LHCN-M2 (cell line): ENCODE results near the gene CGAS. TPM values are rescaled to one million over a fixed set of nuclear protein-coding genes. Genes with fewer than 3 reads are reported as not detected.
A peak's percentile ranks its signal among the peaks of the same experiment; 100 is the strongest.
"Not testable (repeated sequence)": the region's sequence is repeated elsewhere in the genome, so short reads cannot be mapped to it uniquely, and the experiment has no call there.

Experiments
- DNase-seq: peaks from one replicate; pipeline ENCODE4 v3.0.0-alpha.2; 2012; ENCODE audit warnings: low read depth
- total RNA-seq: library from RNA; depleted of rRNA; stranded (reverse); fragments of >200 nt; gene quantifications from 2 replicates; pipeline ENCODE4 v1.2.3, GENCODE V29; 2014; rRNA removed

CGAS gene
- total RNA-seq, 1 experiment from 2014 or later: 15.0 TPM

DNA sequence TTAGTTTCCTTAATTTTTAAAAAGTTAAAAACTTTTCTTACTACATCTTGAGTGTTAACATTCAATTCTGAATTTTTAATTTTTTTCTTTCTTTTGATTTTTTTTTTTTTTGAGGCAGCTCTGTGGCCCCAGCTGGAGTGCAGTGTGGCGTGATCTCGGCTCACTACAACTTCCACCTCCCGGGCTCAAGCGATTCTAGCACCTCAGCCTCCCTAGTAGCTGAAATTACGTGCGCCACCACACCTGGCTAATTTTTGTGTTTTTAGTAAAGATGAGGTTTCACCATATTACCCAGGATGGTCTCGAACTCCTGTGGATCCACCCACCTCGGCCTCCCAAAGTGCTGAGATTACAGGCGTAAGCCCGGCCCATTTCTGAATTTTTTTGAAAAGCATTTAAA, 56.2 kb downstream of the CGAS start:
- no peak for DNase-seq

DNA sequence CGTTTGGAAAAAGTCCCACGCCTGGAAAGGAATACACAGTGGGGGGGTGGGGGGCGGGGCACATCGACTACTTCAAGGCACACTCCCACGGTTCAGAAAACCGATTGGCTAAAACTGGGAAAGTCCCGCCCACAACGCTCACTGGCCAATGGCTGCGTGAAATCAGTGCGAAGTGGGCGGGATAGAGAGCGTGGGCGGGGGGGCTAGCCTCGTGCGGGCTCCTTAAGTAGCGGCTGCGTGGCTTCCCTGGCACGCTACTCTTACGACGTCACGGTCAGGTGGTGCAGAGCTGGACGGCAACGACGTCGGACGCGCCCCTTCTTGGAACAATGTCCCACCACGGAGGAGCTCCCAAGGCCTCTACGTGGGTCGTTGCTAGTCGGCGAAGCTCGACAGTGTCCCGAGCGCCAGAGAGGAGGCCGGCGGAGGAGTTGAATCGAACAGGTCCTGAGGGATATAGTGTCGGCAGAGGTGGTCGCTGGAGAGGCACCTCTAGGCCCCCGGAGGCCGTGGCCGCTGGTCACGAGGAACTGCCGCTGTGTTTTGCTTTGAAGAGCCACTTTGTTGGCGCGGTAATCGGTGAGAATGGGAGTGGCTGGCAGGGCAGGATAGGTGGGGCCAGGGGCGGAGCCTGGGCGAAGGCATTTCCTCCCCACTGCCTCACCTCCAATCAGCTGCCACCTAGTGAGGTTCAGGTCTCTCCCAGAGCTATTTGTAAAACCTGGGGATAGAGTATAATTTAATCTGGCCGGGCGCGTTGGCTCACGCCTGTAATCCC, 57.3 kb downstream of the CGAS start, which contains the start of gene DDX43:
Gene DDX43 (plus strand): TSS at position 252 of the 778 bp plus-strand sequence. CDS start 78 bp downstream, at position 330.
- DNase-seq: no peak

DNA sequence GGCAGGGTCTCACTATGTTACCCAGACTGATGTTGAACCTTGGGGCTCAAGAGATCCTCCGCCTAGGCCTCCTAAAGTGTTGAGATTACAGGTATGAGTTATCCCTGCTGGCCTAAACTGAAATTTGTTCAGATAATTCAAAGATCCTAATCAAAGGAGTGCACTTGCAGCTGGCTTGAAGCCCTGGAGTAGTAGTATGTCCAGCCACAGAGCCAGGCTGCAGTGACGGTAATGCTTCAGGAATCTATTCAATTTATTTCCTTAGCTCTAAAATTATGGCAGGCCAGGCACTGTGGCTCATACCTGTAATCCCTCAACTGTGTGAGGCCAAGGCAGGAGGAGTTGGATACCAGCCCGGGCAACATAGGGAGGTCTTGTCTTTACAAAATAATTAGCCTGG, 58.8 kb downstream of the CGAS start:
- no peak for DNase-seq

DNA sequence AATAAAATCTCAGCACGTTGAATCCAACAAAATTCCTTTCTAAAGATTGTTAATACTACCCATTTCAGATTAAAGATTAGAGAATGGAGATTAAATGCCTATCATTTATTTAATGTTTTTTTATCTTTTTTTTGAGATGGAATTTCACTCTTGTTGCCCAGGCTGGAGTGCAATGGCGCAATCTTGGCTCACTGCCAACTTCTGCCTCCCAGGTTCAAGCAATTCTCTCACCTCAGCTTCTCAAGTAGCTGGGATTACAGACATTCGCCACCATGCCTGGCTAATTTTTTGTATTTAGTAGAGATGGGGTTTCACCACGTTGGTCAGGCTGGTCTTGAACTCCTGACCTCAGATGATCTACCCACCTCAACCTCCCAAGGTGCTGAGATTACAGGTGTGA, 59.9 kb downstream of the CGAS start:
- DNase-seq: not testable (repeated sequence)

DNA sequence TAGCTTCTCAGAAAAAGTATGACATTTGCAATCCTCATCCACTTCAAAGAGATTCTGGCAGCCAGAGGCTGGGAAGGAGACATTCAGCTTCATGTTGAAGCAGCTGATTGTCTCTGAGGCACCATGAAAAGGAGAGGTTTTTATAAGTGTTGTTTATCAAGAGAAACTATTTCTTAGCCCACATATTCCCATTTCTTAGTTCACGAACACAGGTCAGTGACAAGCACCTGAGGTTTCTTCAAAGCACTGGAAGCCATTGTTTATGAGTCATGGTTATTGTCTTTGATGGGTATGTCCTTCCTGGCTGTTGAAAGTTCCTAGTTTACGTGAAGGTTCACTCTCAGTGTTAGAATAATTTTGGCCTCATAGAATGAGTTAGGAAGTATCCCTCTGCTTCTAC, 60.4 kb downstream of the CGAS start:
- no peak for DNase-seq

DNA sequence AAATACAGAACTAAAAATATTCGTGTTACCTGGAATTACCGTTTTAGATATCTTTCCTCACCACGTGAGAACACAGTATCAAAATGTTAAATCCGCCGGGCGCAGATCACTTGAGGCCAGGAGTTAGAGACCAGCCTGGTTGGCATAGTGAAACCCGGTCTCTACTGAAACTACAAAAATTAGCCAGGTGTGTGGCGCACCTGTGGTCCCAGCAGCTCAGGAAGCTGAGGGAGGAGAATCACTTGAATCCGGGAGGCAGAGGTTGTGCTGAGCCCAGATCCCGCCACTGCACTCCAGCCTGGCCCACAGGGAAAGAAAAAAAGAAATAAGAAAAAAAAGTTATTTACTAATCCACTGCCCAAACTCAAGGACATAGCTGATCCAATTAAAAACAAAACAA, 62.2 kb downstream of the CGAS start:
- no peak for DNase-seq

DNA sequence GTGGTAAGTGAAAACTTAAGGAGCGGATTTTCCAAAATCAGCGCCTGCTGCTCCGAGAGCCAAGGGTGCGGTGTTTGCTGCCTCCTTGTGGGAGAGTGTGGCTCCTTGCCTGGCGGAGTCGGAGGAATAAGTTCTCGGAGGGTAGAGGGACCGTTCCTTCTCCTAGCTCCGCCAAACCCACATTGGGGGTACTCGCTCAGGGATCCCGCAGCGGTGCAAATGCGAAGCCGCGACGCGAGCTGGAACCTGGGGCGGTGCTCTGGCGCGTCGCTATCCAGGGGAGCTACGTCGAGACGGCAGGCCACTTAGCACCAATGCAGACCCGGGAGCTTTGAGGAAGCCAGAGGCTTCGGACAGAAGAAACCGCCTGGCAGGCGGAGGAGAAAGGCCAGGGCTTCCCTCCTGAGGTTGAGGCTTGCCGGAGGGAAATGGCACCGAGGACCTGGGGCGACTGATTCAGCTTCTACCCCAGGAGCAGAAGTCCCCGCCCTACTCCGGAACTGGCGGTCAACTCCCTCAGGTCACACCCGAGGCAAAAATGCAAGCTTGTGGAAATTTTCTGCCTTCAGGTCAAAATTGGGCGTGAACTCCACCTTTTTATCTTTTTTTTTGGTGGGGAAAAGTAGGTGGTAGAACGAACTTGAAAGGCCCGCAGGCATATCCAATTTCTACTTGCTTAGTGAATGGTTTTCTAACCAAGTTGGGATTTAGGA, 63.1 kb downstream of the CGAS start:
- peak; percentile 62 for DNase-seq

DNA sequence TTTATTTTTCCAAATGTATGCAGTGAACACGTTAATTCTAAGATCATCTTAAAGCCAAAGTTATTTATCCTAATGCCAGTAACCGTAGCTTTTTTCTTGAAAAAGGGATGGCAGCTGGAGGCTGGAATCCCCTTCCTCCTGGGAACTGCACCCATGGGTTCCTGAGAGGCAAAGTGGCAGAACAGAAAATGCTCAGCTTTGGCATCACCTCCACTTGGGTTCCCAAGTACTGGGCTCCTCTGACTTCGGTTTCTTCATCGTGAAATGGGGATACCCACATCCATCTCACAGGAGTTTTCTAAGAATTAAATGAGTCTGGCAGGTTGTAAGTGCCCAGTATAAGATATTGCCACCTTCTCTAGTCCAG, 63.7 kb downstream of the CGAS start:
- DNase-seq: no peak

DNA sequence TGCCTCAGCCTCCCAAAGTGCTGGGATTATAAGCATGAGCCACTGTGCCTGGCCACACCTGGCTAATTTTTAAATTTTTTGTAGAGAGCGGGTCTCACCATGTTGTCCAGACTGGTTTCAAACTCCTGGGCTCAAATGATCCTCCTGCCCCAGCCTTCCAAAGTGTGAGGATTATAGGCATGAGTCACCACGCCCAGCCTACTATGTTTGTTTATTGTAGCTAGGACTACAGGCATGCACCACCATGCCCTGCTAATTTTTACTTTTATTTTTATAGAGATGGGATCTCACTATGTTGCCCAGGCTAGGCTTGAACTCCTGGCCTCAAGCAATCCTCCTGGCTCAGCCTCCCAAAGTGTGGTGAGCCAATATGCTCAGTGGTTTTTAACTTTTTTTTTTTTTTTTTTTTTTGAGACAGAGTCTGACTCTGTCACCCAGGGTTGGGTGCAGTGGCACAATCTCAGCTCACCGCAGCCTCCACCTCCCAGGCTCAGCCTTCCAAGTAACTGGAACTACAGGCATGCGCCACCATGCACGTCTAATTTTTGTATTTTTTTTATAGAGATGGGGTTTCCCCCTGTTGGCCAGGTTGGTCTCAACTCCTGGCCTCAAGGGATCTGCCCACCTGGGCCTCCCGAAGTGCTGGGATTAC, 69.5 kb downstream of the CGAS start:
- DNase-seq: peak; percentile 39

DNA sequence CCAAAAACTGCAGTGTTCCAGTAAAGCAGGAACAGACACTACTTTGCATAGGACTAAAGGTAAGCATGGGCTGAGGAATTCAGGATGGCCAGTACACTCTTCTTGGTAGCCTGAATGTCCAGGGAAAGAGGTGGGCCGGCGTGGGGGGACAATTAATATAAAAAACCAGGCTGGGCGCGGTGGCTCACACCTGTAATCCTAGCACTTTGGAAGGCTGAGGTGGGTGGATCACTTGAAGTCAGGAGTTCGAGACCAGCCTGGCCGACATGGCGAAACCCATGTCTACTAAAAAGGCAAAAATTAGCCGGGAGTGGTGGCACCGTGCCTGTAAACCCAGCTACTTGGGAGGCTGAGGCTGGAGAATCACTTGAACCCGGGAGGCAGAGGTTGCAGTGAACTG, 70.6 kb downstream of the CGAS start:
- not testable (repeated sequence) for DNase-seq

DNA sequence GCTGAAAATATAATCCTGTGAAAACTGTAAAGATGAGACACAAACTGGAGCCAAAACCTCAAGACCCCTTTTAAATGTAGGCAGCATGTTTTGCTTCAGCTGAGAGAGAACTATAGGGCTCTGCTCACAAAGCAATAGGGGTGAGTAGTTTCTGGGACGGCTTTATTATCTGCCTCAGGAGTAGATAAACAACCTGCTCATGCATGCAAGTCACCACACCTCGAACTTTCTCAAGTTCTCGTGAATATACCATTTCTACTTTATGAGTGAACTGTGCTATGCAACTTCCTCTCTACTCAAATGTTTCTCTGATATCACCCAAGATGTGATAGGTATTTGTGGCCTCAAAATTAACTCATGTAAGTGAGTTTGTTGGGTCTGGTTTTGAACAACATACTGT, 74.9 kb downstream of the CGAS start:
- DNase-seq: no peak

DNA sequence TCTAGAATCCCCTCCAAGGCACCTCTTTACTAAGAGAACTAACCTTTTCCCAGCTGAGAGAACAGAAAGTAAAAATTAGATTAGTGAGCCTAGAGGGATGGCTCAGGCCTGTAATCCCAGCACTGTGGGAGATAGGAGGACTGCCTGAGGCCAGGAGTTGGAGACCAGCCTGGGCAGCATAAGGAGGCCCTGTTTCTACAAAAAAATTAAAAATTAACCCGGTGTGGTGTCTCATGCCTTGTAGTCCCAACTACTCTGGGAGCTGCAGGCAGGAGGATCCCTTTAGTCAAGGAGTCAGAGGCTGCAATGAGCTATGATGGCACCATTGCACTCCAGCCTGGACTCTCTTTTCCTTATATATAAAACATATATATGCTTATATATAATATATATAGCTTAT, 76.9 kb downstream of the CGAS start:
- no peak for DNase-seq

Other genes with a start within 250 kb of the CGAS start
- gene KHDC1L, start 226.8 kb downstream of the CGAS start, total RNA-seq: not detected in 2 replicates
- gene KHDC1, start 189.1 kb downstream of the CGAS start, total RNA-seq: 3.1 and 4.8 TPM in 2 replicates
- not detected in 2 replicates for gene DPPA5, start 98.0 kb downstream of the CGAS start, total RNA-seq
- gene KHDC3L, start 89.6 kb downstream of the CGAS start, total RNA-seq: not detected in 2 replicates
- gene OOEP, start 82.4 kb downstream of the CGAS start, total RNA-seq: not detected in 2 replicates
- gene DDX43, start 57.5 kb downstream of the CGAS start, total RNA-seq: not detected in 2 replicates
- 26.1 and 26.2 TPM in 2 replicates for gene MTO1, start 9.4 kb upstream of the CGAS start, total RNA-seq
- gene EEF1A1, start 68.7 kb upstream of the CGAS start, total RNA-seq: 9,526 and 10,102 TPM in 2 replicates
- gene SLC17A5, start 201.7 kb upstream of the CGAS start, total RNA-seq: 12.9 and 15.7 TPM in 2 replicates
- 54.2 and 64.8 TPM in 2 replicates for gene CD109, start 243.9 kb upstream of the CGAS start, total RNA-seq